GM23338 (cell line): ENCODE results near the gene SERBP1. TPM values are rescaled to one million over a fixed set of nuclear protein-coding genes. Genes with fewer than 3 reads are reported as not detected.

Experiments
- ATAC-seq: fragments of 200-7000 bp; cut with Tn5 transposase; 3 replicates; pipeline ENCODE4 v1.9.1; 2020
- DNase-seq: peaks from one replicate; pipeline ENCODE4 v3.0.0-alpha.2; 2015; ENCODE audit warnings: low spot score
- H2AFZ ChIP-seq: fragments of 200-600 bp; sonication (generic); 2 replicates; pipeline ENCODE4 v1.8.0; 2016; ENCODE audit warnings: antibody characterized with exemption, mild to moderate bottlenecking, moderate library complexity
- H3F3A ChIP-seq: fragments of 200-600 bp; sonication (generic); replicated peaks from 2 replicates; pipeline ENCODE4 v1.8.0; 2017; ENCODE audit warnings: antibody characterized with exemption, mixed run types, low read depth
- H3K27ac ChIP-seq: fragments of 200-600 bp; sonication (generic); 2 replicates; pipeline ENCODE4 v1.6.1; 2016; ENCODE audit warnings: low read depth
- H3K27me3 ChIP-seq: fragments of 200-600 bp; sonication (generic); 2 replicates; pipeline ENCODE4 v1.8.0; 2016; ENCODE audit warnings: mild to moderate bottlenecking, mixed run types, moderate library complexity; ENCODE audit not compliant: insufficient read depth
- H3K36me3 ChIP-seq: fragments of 200-600 bp; sonication (generic); 2 replicates; pipeline ENCODE4 v1.8.0; 2016; ENCODE audit warnings: mild to moderate bottlenecking; ENCODE audit not compliant: insufficient read depth
- H3K4me1 ChIP-seq: fragments of 200-600 bp; sonication (generic); 2 replicates; pipeline ENCODE4 v1.8.0; 2016; ENCODE audit warnings: mild to moderate bottlenecking, moderate library complexity; ENCODE audit not compliant: insufficient read depth
- H3K4me2 ChIP-seq: fragments of 200-600 bp; sonication (generic); 2 replicates; pipeline ENCODE4 v1.7.1; 2017; ENCODE audit warnings: mixed run types
- H3K4me3 ChIP-seq: fragments of 200-600 bp; sonication (generic); 2 replicates; pipeline ENCODE4 v1.6.1; 2016; ENCODE audit warnings: mixed run types
- H3K79me2 ChIP-seq: fragments of 200-600 bp; sonication (generic); replicated peaks from 2 replicates; pipeline ENCODE4 v1.8.0; 2017; ENCODE audit warnings: mild to moderate bottlenecking; ENCODE audit not compliant: insufficient read depth
- H3K9me2 ChIP-seq: fragments of 200-600 bp; sonication (generic); 2 replicates; pipeline ENCODE4 v1.8.0; 2017; ENCODE audit not compliant: insufficient read depth
- H4K20me1 ChIP-seq: fragments of 200-600 bp; sonication (generic); replicated peaks from 2 replicates; pipeline ENCODE4 v1.8.0; 2017; ENCODE audit warnings: mild to moderate bottlenecking; ENCODE audit not compliant: insufficient read depth
- H3K27ac Mint-ChIP-seq: 2 replicates; pipeline ENCODE4 v1.8.0; 2020; ENCODE audit warnings: inconsistent platforms, mild to moderate bottlenecking, moderate library complexity, mixed read lengths
- H3K27me3 Mint-ChIP-seq: 3 replicates; pipeline ENCODE4 v1.8.0; 2022; ENCODE audit warnings: low read depth, mild to moderate bottlenecking, moderate library complexity, mixed read lengths, inconsistent platforms; ENCODE audit not compliant: insufficient read depth, poor library complexity
- H3K36me3 Mint-ChIP-seq: 3 replicates; pipeline ENCODE4 v1.8.0; 2021; ENCODE audit warnings: low read depth, mild to moderate bottlenecking, inconsistent platforms, moderate library complexity, mixed read lengths
- H3K4me1 Mint-ChIP-seq: 3 replicates; pipeline ENCODE4 v1.8.0; 2020; ENCODE audit warnings: mild to moderate bottlenecking, inconsistent platforms, mixed read lengths
- H3K4me3 Mint-ChIP-seq: 3 replicates; pipeline ENCODE4 v1.8.0; 2021; ENCODE audit warnings: moderate library complexity, mild to moderate bottlenecking, inconsistent platforms, mixed read lengths
- H3K9me3 Mint-ChIP-seq: 3 replicates; pipeline ENCODE4 v1.8.0; 2020; ENCODE audit warnings: moderate library complexity, mild to moderate bottlenecking, inconsistent platforms, mixed read lengths
- CREB1 ChIP-seq: fragments of 250-450 bp; sonication (Bioruptor Pico); IDR thresholded peaks from 2 replicates; pipeline ENCODE4 v1.5.0; 2020; ENCODE audit warnings: low read depth, mild to moderate bottlenecking, moderate library complexity
- EZH2 ChIP-seq: fragments of 200-600 bp; sonication (generic); IDR thresholded peaks from one replicate; pipeline ENCODE4 v1.8.0; 2017; ENCODE audit warnings: antibody characterized with exemption, mild to moderate bottlenecking, low read depth; ENCODE audit not compliant: unreplicated experiment
- EZH2phosphoT487 ChIP-seq: fragments of 200-600 bp; sonication (generic); IDR thresholded peaks from one replicate; pipeline ENCODE4 v1.8.1; 2018; ENCODE audit warnings: antibody characterized with exemption; ENCODE audit not compliant: unreplicated experiment
- JUNB ChIP-seq: IDR thresholded peaks from one replicate; pipeline ENCODE4 v1.6.1; 2016; ENCODE audit warnings: antibody characterized with exemption; ENCODE audit not compliant: unreplicated experiment
- NANOG ChIP-seq: IDR thresholded peaks from 2 replicates; pipeline ENCODE4 v1.6.1; 2016; ENCODE audit warnings: antibody characterized with exemption, borderline replicate concordance
- POLR2AphosphoS5 ChIP-seq: IDR thresholded peaks from 2 replicates; pipeline ENCODE4 v1.6.1; 2016; ENCODE audit warnings: antibody characterized with exemption, low read depth
- STAT1 ChIP-seq: IDR thresholded peaks from one replicate; pipeline ENCODE4 v1.6.1; 2016; ENCODE audit warnings: antibody characterized with exemption; ENCODE audit not compliant: unreplicated experiment
- ZNF114 ChIP-seq: fragments of 250-450 bp; sonication (Bioruptor Pico); IDR thresholded peaks from 2 replicates; pipeline ENCODE4 v1.5.0; 2020; ENCODE audit warnings: mild to moderate bottlenecking, moderate library complexity
- ZNF331 ChIP-seq: fragments of 250-450 bp; sonication (Bioruptor Pico); IDR thresholded peaks from 2 replicates; pipeline ENCODE4 v1.5.0; 2020; ENCODE audit warnings: low read depth, mild to moderate bottlenecking, moderate library complexity
- polyA plus RNA-seq: library from polyadenylated mRNA; unstranded; fragments of >200 nt; fragmentation: Nextera tagmentation; extraction: Ambion mirVana; gene quantifications from 2 replicates; pipeline ENCODE4 v1.2.1, GENCODE V29; 2016
- total RNA-seq: library from RNA; depleted of rRNA; stranded (reverse); fragments of >200 nt; shearing (Covaris generic); gene quantifications from 2 replicates; pipeline ENCODE4 v1.2.3, GENCODE V29; 2014
- TF ChIP-seq, protein P1 (sequence below): IDR thresholded peaks from 2 replicates; pipeline ENCODE4 v1.6.1; 2016; ENCODE audit warnings: antibody characterized with exemption
- TF ChIP-seq, protein P2 (sequence below): IDR thresholded peaks from one replicate; pipeline ENCODE4 v1.6.1; 2018; ENCODE audit warnings: antibody characterized with exemption; ENCODE audit not compliant: unreplicated experiment
- TF ChIP-seq, protein P3 (sequence below): fragments of 250-450 bp; sonication (Bioruptor Pico); IDR thresholded peaks from 2 replicates; pipeline ENCODE4 v1.5.0; 2020; ENCODE audit warnings: mild to moderate bottlenecking, moderate library complexity
- TF ChIP-seq, protein P4 (sequence below), 2 experiments: fragments of 200-600 bp in 1 of 2; sonication (generic) in 1 of 2; conservative IDR thresholded peaks; 2 replicates each; pipeline versions ENCODE4 v1.5.1 to v1.6.1; 2016 to 2017; ENCODE audit warnings: antibody characterized with exemption in 2 of 2, low read depth in 2 of 2, mild to moderate bottlenecking in 2 of 2, moderate library complexity in 1 of 2

Gene SERBP1
- total and polyA plus RNA-seq, 2 experiments from 2014 or later: 559 to 674 TPM

DNA sequence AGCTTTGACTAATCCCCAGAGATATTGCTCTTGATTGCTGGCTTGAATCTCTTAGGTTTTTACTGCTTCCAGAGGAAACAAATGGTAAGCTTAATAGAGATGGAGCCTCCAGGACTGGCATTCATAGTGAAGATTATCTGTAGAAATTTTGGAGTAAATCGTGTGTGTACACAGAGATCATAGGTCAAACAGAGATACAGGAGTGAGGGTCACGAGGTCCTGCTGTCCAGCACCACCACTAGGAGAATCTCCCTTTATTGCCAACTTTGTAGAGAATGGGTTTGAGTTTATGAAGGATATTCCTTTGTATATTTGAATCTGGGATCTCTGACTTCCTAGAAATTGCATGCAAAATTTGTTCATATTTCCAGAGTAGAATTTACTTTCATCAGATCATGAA, 7.8 kb upstream of the SERBP1 start:
- no peaks in the 10 kb centered on the region; the same call in 1 of the 2 replicates for H3K4me1 ChIP-seq
- no peaks in the 10 kb centered on the region for H4K20me1 ChIP-seq
- no peaks in the 10 kb centered on the region for H3K27me3 ChIP-seq
- peaks cover 7% of the 10 kb centered on the region for H3K27me3 Mint-ChIP-seq
- H3K9me3 Mint-ChIP-seq: no peaks in the 10 kb centered on the region
- no peak overlapping the region for H3K4me2 ChIP-seq
- no peak overlapping the region for H2AFZ ChIP-seq
- H3K79me2 ChIP-seq: no peaks in the 10 kb centered on the region
- TF ChIP-seq POLR2AphosphoS5 (no peak), NANOG (no peak), JUNB (no peak), EZH2phosphoT487 (no peak), EZH2 (no peak), ZNF114 (no peak), ZNF331 (no peak), CREB1 (CRISPR knock-in tag) (no peak), STAT1 (no peak)
- TF ChIP-seq, protein P1, sequence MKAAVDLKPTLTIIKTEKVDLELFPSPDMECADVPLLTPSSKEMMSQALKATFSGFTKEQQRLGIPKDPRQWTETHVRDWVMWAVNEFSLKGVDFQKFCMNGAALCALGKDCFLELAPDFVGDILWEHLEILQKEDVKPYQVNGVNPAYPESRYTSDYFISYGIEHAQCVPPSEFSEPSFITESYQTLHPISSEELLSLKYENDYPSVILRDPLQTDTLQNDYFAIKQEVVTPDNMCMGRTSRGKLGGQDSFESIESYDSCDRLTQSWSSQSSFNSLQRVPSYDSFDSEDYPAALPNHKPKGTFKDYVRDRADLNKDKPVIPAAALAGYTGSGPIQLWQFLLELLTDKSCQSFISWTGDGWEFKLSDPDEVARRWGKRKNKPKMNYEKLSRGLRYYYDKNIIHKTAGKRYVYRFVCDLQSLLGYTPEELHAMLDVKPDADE: no peak
- TF ChIP-seq, protein P2, sequence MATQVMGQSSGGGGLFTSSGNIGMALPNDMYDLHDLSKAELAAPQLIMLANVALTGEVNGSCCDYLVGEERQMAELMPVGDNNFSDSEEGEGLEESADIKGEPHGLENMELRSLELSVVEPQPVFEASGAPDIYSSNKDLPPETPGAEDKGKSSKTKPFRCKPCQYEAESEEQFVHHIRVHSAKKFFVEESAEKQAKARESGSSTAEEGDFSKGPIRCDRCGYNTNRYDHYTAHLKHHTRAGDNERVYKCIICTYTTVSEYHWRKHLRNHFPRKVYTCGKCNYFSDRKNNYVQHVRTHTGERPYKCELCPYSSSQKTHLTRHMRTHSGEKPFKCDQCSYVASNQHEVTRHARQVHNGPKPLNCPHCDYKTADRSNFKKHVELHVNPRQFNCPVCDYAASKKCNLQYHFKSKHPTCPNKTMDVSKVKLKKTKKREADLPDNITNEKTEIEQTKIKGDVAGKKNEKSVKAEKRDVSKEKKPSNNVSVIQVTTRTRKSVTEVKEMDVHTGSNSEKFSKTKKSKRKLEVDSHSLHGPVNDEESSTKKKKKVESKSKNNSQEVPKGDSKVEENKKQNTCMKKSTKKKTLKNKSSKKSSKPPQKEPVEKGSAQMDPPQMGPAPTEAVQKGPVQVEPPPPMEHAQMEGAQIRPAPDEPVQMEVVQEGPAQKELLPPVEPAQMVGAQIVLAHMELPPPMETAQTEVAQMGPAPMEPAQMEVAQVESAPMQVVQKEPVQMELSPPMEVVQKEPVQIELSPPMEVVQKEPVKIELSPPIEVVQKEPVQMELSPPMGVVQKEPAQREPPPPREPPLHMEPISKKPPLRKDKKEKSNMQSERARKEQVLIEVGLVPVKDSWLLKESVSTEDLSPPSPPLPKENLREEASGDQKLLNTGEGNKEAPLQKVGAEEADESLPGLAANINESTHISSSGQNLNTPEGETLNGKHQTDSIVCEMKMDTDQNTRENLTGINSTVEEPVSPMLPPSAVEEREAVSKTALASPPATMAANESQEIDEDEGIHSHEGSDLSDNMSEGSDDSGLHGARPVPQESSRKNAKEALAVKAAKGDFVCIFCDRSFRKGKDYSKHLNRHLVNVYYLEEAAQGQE: no peak
- TF ChIP-seq, protein P3, sequence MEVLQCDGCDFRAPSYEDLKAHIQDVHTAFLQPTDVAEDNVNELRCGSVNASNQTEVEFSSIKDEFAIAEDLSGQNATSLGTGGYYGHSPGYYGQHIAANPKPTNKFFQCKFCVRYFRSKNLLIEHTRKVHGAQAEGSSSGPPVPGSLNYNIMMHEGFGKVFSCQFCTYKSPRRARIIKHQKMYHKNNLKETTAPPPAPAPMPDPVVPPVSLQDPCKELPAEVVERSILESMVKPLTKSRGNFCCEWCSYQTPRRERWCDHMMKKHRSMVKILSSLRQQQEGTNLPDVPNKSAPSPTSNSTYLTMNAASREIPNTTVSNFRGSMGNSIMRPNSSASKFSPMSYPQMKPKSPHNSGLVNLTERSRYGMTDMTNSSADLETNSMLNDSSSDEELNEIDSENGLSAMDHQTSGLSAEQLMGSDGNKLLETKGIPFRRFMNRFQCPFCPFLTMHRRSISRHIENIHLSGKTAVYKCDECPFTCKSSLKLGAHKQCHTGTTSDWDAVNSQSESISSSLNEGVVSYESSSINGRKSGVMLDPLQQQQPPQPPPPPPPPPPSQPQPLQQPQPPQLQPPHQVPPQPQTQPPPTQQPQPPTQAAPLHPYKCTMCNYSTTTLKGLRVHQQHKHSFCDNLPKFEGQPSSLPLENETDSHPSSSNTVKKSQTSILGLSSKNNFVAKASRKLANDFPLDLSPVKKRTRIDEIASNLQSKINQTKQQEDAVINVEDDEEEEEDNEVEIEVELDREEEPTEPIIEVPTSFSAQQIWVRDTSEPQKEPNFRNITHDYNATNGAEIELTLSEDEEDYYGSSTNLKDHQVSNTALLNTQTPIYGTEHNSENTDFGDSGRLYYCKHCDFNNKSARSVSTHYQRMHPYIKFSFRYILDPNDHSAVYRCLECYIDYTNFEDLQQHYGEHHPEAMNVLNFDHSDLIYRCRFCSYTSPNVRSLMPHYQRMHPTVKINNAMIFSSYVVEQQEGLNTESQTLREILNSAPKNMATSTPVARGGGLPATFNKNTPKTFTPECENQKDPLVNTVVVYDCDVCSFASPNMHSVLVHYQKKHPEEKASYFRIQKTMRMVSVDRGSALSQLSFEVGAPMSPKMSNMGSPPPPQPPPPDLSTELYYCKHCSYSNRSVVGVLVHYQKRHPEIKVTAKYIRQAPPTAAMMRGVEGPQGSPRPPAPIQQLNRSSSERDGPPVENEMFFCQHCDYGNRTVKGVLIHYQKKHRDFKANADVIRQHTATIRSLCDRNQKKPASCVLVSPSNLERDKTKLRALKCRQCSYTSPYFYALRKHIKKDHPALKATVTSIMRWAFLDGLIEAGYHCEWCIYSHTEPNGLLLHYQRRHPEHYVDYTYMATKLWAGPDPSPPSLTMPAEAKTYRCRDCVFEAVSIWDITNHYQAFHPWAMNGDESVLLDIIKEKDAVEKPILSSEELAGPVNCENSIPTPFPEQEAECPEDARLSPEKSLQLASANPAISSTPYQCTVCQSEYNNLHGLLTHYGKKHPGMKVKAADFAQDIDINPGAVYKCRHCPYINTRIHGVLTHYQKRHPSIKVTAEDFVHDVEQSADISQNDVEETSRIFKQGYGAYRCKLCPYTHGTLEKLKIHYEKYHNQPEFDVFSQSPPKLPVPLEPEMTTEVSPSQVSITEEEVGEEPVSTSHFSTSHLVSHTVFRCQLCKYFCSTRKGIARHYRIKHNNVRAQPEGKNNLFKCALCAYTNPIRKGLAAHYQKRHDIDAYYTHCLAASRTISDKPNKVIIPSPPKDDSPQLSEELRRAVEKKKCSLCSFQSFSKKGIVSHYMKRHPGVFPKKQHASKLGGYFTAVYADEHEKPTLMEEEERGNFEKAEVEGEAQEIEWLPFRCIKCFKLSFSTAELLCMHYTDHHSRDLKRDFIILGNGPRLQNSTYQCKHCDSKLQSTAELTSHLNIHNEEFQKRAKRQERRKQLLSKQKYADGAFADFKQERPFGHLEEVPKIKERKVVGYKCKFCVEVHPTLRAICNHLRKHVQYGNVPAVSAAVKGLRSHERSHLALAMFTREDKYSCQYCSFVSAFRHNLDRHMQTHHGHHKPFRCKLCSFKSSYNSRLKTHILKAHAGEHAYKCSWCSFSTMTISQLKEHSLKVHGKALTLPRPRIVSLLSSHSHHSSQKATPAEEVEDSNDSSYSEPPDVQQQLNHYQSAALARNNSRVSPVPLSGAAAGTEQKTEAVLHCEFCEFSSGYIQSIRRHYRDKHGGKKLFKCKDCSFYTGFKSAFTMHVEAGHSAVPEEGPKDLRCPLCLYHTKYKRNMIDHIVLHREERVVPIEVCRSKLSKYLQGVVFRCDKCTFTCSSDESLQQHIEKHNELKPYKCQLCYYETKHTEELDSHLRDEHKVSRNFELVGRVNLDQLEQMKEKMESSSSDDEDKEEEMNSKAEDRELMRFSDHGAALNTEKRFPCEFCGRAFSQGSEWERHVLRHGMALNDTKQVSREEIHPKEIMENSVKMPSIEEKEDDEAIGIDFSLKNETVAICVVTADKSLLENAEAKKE (CRISPR knock-in tag): no peak
- TF ChIP-seq, protein P4, sequence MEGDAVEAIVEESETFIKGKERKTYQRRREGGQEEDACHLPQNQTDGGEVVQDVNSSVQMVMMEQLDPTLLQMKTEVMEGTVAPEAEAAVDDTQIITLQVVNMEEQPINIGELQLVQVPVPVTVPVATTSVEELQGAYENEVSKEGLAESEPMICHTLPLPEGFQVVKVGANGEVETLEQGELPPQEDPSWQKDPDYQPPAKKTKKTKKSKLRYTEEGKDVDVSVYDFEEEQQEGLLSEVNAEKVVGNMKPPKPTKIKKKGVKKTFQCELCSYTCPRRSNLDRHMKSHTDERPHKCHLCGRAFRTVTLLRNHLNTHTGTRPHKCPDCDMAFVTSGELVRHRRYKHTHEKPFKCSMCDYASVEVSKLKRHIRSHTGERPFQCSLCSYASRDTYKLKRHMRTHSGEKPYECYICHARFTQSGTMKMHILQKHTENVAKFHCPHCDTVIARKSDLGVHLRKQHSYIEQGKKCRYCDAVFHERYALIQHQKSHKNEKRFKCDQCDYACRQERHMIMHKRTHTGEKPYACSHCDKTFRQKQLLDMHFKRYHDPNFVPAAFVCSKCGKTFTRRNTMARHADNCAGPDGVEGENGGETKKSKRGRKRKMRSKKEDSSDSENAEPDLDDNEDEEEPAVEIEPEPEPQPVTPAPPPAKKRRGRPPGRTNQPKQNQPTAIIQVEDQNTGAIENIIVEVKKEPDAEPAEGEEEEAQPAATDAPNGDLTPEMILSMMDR (conservative IDR thresholded peaks at IDR 0.05; ENCODE audit: low read depth in 2 of 2): no peak
- no peaks in the 10 kb centered on the region for H3K36me3 ChIP-seq
- H3K36me3 Mint-ChIP-seq: no peaks in the 10 kb centered on the region
- no peak overlapping the region for H3K4me3 Mint-ChIP-seq
- no peak overlapping the region for H3K4me3 ChIP-seq
- H3K4me1 Mint-ChIP-seq: peaks cover 9% of the 10 kb centered on the region; the same call in 2 of the 3 replicates
- H3K27ac ChIP-seq: no peak overlapping the region
- DNase-seq (no peak), ATAC-seq (no peak)
- H3F3A ChIP-seq: no peaks in the 10 kb centered on the region
- no peak overlapping the region for H3K27ac Mint-ChIP-seq
- no peaks in the 10 kb centered on the region for H3K9me2 ChIP-seq
